SK-N-MC (cell line): Measurements from ENCODE around the gene GID8.
"Not testable (repeated sequence)": the region's sequence is repeated elsewhere in the genome, so short reads cannot be mapped to it uniquely, and the experiment has no call there.

Source experiments
- DNase-seq: peaks from one replicate; pipeline ENCODE4 v3.0.0-alpha.2; 2011; ENCODE audit warnings: low read depth, low spot score
- H3K27ac ChIP-seq: fragments of 200-600 bp; sonication (generic); 2 replicates; pipeline ENCODE4 v1.5.1; 2016; ENCODE audit warnings: mixed run types
- H3K36me3 ChIP-seq: fragments of 200-600 bp; sonication (generic); 2 replicates; pipeline ENCODE4 v1.6.1; 2017; ENCODE audit warnings: antibody characterized with exemption, low read length, mixed read lengths; ENCODE audit not compliant: insufficient read depth
- H3K4me3 ChIP-seq: fragments of 200-600 bp; sonication (generic); 2 replicates; pipeline ENCODE4 v1.5.1; 2016
- H3K9ac ChIP-seq: fragments of 200-600 bp; sonication (generic); 2 replicates; pipeline ENCODE4 v1.8.0; 2017; ENCODE audit warnings: mixed run types, mixed read lengths; ENCODE audit not compliant: insufficient read length
- H3K9me3 ChIP-seq: fragments of 200-600 bp; sonication (generic); 2 replicates; pipeline ENCODE4 v1.6.1; 2017; ENCODE audit warnings: low read depth, mild to moderate bottlenecking, antibody characterized with exemption, low read length, moderate library complexity, mixed read lengths
- EZH2 ChIP-seq: fragments of 200-600 bp; sonication (generic); IDR thresholded peaks from one replicate; pipeline ENCODE4 v1.6.1; 2017; ENCODE audit warnings: antibody characterized with exemption
- FOXP2 ChIP-seq: optimal IDR thresholded peaks from 2 replicates; pipeline ENCODE3; 2011; ENCODE audit warnings: mild to moderate bottlenecking, moderate library complexity; ENCODE audit not compliant: insufficient read depth; ENCODE audit errors: extremely low read length, control extremely low read depth
- POLR2AphosphoS5 ChIP-seq: IDR thresholded peaks from 2 replicates; pipeline ENCODE4 v1.6.1; 2012; ENCODE audit warnings: mild to moderate bottlenecking, low read depth, low read length, borderline replicate concordance

GID8 gene

GRCh38 chr20:62914970-62915457 is 22.9 kb upstream of the GID8 start:
- Histone ChIP-seq H3K9me3 (no peaks in the 10 kb centered on the region), H3K4me3 (no peak overlapping the region), H3K36me3 (peaks cover 37% of the 10 kb centered on the region), H3K27ac (no peak overlapping the region), H3K9ac (no peak overlapping the region)
- no peak for DNase-seq
- TF ChIP-seq EZH2 (no peak), POLR2AphosphoS5 (no peak), FOXP2 (no peak)

GRCh38 chr20:62916703-62917476 is 21.1 kb upstream of the GID8 start:
- Histone ChIP-seq H3K36me3 (peaks cover 19% of the 10 kb centered on the region), H3K9ac (no peak overlapping the region), H3K27ac (peak overlapping the region; percentile 2; the same call in 1 of the 2 replicates), H3K9me3 (no peaks in the 10 kb centered on the region), H3K4me3 (no peak overlapping the region)
- no peak for DNase-seq
- TF ChIP-seq POLR2AphosphoS5, result no peak
- TF ChIP-seq FOXP2, result no peak
- no peak for TF ChIP-seq EZH2

DNA sequence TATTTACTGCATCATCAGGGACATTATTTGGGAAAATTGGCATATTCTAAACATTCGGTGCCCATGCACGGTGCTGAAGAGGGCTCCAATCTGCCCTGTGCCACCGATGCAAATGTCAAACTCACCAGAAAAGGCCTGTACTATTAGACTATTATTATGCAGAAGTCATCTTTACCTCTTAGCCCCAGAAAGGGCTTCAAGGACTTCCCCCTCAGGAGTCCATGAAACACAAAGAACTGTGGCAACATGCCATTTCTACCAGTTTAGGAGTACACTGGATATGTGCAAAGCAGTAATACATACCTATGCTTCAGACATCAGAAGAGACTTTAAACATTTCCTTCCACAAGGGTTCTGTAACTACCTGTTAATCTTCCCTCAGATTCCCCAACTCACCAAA is 20.2 kb upstream of the GID8 start:
- no peaks in the 10 kb centered on the region for H3K9me3 ChIP-seq
- no peak overlapping the region for H3K27ac ChIP-seq
- H3K36me3 ChIP-seq, result peaks cover 10% of the 10 kb centered on the region
- H3K9ac ChIP-seq, result no peak overlapping the region
- H3K4me3 ChIP-seq, result no peak overlapping the region
- TF ChIP-seq FOXP2 (no peak), POLR2AphosphoS5 (no peak), EZH2 (no peak)
- DNase-seq, result no peak

DNA sequence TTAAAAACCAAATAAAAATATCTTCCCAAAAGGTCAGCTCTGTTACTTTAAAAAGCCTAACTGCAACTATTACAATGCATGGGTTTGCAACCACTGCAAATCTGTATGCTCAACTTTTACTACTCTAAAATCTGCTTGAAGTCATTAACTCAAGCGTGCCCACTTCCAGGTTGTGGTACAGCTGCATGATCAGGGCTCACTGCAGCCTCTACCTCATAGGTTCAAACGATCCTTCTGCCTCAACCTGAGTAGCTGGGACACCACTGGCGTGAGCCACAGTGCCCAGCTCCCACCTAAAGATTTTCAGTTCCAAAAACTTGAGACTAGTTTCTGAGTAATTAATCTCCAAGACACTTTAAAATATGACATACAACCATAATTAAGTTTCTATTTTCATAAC is 19.8 kb upstream of the GID8 start:
- DNase-seq, result no peak
- no peak overlapping the region for H3K4me3 ChIP-seq
- H3K36me3 ChIP-seq, result peaks cover 6% of the 10 kb centered on the region
- TF ChIP-seq EZH2 (no peak), POLR2AphosphoS5 (no peak), FOXP2 (no peak)
- no peaks in the 10 kb centered on the region for H3K9me3 ChIP-seq
- peak overlapping the region; percentile 14 for H3K9ac ChIP-seq
- H3K27ac ChIP-seq, result no peak overlapping the region

- Histone ChIP-seq H3K9ac (no peak overlapping the region), H3K4me3 (no peak overlapping the region), H3K9me3 (no peaks in the 10 kb centered on the region), H3K36me3 (no peaks in the 10 kb centered on the region), H3K27ac (no peak overlapping the region)
- TF ChIP-seq FOXP2, result no peak
- no peak for TF ChIP-seq EZH2
- TF ChIP-seq POLR2AphosphoS5, result no peak
- no peak for DNase-seq
Observed at GRCh38 chr20:62918831-62919230, 19.1 kb upstream of the GID8 start.

- no peak for TF ChIP-seq EZH2
- H3K27ac ChIP-seq, result no peak overlapping the region
- no peaks in the 10 kb centered on the region for H3K36me3 ChIP-seq
- H3K9ac ChIP-seq, result no peak overlapping the region
- no peak for DNase-seq
- peak overlapping the region; percentile 33 for H3K4me3 ChIP-seq
- H3K9me3 ChIP-seq, result no peaks in the 10 kb centered on the region
Observed at GRCh38 chr20:62920039-62920645, 17.8 kb upstream of the GID8 start.

DNA sequence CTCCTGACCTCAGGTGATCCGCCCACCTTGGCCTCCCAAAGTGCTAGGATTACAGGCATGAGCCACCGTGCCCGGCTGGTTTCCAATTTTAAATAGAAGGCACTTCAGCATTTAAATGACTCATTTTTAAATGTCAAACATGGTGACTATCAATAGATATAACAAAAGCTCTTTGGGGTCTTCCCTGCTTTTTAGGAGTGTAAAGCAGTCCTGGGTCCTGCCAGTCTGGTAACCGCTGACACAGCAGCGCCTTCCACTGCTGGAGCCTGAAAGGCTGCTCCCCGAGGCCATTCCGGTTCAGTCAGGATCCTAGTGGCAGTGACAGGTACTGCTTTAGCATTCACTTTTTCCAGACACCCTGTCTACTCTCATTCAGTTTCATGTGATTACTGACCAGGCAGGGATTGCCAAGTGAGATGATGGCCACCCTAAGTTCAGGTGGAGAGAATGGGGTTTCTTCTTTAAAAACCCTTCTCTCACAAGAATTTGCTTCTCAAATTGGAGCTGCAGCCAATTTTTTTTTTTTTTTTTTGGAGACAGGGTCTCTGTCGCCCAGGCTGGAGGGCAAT is 16.7 kb upstream of the GID8 start:
- Histone ChIP-seq H3K27ac (0 out of 2 replicates have a peak overlapping the region, but pooled peaks have one; percentile 16), H3K9me3 (no peaks in the 10 kb centered on the region), H3K4me3 (peak overlapping the region; percentile 35), H3K36me3 (no peaks in the 10 kb centered on the region), H3K9ac (no peak overlapping the region)
- TF ChIP-seq FOXP2 (no peak), POLR2AphosphoS5 (peak; percentile 26; the same call in 1 of the 2 replicates)
- peak; percentile 32 for DNase-seq

- Histone ChIP-seq H3K9me3 (no peaks in the 10 kb centered on the region), H3K4me3 (no peak overlapping the region), H3K9ac (no peak overlapping the region), H3K27ac (no peak overlapping the region), H3K36me3 (no peaks in the 10 kb centered on the region)
- TF ChIP-seq POLR2AphosphoS5 (no peak), EZH2 (no peak), FOXP2 (no peak)
- DNase-seq, result no peak
Observed at GRCh38 chr20:62922451-62922921, 15.5 kb upstream of the GID8 start.

GRCh38 chr20:62923059-62923668 is 14.8 kb upstream of the GID8 start:
- not testable (repeated sequence) for H3K9ac ChIP-seq, DNase-seq, H3K9me3 ChIP-seq, H3K36me3 ChIP-seq
- Histone ChIP-seq H3K4me3 (peak overlapping the region; percentile 91; the same call in 1 of the 2 replicates), H3K27ac (0 out of 2 replicates have a peak overlapping the region, but pooled peaks have one; percentile 0)
